GM18519 (cell line): ENCODE data around the gene IGF2R.
"Not testable (repeated sequence)": the region's sequence is repeated elsewhere in the genome, so short reads cannot be mapped to it uniquely, and the experiment has no call there.

Source experiments
- ATAC-seq: cut with Tn5 transposase; IDR thresholded peaks from one replicate; pipeline ENCODE4 v1.9.1; 2021; ENCODE audit warnings: mild to moderate bottlenecking, moderate library complexity; ENCODE audit not compliant: unreplicated experiment, low FRiP score

Gene IGF2R

DNA sequence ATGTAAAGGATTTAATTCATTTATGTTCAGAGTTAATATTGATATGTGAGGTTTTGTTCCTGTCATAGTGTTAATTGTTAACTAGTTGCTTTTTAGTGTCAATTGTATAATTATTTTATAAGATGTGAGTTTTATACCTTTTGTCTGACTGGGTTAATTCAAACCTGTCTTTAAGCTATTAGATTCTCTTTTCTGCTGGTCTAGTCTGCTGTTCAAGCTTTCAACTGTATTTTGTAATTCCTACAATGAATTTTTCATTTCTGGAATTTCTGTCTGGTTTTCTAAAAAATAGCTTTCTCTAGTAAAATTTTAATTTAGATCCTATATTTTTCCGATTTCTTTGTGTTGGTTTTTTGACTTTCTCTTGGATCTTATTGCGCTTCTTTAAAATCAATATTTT, 26.5 kb downstream of the IGF2R start:
- no peak for ATAC-seq

DNA sequence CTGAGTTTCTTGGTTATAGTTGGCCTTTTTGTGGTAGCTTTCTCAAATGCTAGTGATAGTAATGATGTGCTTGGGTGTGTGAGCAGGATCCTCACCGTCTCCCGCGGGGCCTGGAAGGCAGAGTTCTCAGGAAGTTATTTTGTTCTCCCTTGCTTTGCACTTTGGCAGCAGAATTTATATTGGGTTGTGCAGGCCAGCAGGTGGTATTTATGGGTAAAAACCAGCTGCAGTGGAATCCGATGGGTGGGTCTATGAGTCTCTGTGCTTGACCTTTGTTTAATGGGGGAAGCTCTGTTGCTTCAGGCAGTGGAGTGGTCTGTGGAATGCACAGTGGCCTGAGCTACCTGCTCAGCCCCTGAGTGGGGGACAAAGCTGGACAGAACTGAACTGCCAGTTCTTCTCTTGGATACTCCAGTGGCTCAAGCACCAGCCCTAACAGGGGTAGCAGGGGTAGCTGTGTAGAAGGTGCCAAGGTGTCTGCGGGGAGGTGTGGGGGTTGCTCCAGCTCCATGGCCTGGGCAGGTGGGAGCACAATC, 27.3 kb downstream of the IGF2R start:
- ATAC-seq: no peak

DNA sequence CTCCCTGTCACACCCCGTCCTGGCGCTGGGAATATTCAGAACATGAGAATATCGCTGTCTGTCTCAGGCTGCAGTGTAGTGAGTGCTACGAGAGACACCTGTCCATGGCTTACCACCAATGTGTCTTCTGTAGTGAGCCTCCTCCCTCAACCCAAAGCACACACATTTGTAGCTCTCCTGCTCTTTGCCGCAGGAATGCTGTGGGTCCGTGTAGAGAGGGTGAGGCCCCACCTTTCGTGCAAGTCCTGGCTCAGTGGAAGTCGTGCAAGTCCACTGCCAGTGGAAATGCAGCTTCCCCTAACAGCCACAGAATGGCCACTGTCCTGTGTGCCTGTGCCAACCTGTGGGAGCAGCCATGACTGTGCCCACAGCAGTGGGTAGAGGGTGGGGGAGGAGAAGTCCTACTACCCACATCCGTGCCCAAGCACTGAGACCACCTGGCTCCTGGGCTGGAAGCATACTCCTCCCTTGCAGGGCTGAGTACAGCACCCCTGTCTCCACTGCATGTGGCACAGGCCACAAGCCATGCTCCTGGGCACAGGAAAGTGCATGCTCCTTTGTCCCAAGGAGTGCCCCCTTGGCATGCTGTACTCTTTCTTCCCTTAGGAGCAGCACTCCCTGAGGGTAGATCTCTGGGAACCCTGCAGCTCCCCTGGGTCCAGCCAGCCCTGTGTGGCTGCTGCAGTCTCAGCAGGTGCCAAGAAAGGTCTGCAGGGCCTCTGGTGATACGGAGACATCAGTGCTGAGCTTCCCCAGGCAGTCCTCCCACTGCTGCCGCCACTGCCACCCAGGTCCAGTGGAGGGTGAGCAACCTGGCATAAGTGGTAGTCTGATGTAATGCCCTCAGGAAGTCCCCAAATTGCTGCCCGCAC, 28.0 kb downstream of the IGF2R start:
- ATAC-seq: no peak

DNA sequence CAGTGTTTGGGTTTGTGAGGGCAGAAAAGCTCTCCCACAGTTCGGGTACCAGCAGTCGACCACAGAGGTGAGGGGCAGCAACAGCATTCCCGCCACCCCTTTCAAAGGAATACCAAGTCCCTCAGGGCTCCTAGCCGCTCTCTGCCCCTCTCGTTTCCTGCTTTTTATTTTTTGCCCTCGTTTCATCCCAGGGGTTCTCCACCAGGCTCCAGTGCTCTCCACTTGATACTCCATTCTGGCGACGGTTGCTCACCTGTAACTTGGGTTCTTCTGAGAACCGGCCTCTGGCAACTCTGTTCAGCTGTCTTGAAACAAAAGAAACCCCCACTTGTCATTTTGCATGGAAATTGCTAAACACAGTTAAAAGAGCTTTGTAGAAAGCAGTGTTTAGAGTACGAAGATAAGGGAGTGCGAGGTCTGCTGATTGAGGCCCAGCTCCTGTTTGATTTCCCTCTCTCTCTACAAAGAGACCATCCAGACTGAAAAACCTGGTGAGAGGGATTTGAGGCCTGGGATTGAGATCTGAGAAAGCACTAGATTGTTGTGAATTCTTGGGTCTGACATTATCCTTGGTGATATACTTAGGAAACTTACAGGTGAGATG, 28.7 kb downstream of the IGF2R start:
- no peak for ATAC-seq

DNA sequence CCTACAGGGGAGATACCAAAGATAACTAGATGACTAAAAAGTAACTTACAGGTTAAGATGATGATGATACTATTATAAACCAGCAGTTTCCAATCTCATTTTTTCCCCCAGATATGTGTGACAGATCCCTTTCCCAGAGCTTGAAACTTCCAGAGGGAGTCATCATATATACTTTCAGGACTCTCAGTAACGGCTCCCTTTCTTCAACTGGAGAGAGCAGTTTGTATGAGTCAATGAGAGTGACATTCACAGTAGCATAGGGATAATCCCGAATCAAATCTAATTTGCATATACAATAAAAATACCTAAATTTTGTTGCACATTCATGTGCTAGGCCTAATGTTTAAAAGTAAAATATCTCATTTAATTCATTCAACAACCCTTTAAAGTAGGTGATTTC, 29.7 kb downstream of the IGF2R start:
- ATAC-seq: no peak

DNA sequence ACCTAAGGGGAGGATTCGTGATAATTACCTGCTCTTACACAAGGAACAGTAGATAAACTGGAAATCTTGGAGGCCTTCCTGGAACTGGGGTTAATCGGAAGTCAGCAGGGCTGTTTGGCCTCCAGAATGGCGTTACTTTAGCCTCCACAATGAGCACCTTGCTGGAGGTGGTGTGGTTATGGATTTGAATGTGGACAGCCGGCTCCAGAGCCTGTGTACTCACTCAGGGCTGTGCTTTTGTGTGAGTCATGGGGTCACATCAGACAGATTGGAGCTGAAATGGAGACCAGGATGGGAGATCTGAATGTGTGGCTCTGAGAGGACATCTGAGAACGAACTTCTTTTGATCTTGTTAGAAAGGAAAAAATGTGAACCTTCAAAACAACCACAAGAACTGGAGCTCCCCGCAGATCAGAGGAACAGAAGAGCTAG, 30.4 kb downstream of the IGF2R start:
- ATAC-seq: no peak

DNA sequence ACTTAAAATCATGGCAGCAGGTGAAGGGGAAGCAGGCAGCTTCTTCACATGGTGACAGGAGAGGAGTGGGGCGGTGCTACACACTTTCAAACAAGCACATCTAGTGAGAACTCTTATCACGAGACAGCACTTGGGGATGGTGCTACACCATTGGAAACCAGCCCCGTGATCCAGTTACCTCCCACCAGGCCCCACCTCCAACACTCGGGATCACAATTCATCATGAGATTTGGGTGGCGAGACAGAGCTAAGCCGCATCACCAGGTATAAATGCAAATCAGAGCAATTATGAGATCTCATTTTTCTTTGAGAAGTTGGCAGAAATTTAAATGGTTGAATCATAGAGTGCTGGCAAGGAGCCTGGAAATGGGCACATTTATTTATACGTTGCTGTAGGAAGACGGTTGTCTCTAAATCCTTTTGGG, 31.4 kb downstream of the IGF2R start:
- ATAC-seq: no peak

DNA sequence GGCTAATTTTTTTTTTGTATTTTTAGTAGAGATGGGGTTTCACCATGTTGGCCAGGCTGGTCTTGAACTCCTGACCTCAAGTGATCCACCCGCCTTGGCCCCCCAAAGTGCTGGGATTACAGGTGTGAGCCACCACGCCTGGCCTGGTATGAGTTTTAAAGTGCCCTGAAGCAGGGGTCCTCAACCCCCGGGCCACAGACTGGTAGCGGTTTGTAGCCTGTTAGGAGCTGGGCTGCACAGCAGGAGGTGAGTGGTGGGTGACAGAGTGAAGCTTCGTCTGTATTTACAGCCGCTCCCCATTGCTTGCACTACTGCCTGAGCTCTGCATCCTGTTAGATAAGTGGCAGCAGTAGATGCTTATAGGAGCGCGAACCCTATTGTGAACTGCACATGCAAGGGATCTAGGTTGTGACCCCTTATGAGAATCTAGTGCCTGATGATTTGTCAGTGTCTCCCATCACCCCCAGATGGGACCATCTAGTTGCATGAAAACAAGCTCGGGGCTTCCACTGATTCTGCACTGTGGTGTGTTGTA, 32.1 kb downstream of the IGF2R start:
- ATAC-seq: not testable (repeated sequence)

DNA sequence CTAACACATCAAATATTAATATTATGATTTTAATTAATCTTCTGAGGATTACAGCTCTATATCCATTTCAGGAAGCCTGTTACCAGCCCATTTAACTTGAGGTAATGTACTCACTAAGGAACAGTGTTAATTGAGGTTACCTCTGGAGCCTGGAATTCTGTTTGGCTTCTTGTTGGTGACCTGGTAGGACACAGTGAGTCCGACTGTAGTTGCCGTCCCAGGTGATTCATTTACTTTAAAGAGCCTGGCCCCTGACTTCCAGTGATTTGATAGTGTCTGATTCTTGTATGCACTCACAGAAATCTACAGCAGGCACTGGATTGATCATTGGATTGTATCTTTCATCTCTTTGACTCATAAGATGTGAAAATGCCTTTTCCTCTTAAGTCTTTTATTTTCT, 34.0 kb downstream of the IGF2R start:
- ATAC-seq: no peak

DNA sequence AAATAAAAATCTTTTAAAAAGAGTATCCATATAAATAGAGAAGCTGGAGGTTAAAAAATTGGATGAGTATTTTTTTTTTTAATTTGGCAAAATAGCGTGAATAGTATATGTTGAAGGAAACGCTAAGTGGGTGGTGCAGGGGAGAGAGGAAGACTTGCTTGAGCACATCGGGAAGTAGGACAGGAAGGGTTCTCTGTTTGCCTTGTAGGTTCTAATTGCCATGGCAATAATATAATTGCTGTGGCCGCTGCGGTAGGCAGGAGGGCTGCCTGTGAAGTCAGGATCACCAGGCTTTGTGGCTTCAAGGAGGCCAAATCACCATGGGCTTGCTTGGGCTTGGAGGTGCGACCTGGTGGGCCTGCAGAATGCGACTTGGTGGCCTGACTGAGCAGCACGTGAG, 35.1 kb downstream of the IGF2R start:
- no peak for ATAC-seq

DNA sequence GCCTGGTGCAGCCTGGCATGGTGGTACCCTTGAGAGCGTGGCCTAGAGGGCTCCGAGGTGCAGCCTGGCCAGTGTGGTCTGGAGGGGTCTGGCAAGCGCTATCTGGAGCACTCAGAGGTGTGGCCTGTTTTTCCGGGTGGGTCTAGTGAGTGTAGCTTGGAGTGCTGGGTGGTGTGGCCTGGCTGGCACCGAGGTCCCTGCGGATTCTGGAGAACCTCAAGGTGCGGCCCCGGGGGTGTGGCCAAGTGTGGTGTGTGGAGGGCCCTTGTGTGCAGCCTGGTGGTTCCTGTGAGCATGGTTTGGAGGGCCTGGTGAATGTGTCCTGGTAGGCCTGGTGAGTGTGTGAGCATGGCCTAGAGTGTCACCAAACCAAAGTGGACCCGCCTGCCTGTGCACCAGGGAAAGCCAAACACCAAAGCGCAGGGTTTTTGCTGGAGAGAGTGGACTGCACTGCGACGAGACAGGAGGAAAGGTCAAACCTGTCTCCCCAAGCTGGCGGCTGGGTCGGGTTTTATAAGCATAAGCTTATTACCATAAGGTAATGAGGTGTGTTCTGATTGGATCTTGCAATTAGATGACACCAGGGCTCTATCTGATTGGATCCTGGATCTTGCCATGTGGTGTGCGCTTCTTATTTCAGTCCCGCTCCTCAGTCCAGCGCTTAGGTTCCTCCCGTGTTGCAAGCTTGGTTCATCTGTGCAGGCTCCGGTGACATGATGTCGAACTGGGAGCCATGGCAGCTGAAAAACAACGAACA, 35.7 kb downstream of the IGF2R start:
- no peak for ATAC-seq

DNA sequence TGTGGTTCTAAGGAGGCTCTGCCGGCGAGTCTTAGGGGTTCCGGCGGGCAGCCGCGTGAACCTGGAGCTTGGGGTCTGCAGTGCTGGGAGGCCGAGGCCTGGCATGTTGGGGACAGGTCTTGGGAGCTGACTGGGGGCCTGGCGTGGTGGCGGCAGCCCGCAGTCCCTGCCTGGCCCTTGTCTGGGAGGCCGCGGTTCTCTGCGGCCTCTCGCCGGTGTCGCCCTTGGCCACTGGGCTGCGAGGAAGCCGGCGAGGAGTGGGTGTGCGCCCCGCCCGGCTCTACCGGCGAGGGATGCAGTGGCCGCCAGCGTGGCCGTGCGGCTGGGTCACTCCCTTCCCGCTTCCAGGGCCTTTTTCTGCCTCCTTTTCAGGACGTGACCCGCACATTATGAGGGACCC, 36.3 kb downstream of the IGF2R start:
- no peak for ATAC-seq

DNA sequence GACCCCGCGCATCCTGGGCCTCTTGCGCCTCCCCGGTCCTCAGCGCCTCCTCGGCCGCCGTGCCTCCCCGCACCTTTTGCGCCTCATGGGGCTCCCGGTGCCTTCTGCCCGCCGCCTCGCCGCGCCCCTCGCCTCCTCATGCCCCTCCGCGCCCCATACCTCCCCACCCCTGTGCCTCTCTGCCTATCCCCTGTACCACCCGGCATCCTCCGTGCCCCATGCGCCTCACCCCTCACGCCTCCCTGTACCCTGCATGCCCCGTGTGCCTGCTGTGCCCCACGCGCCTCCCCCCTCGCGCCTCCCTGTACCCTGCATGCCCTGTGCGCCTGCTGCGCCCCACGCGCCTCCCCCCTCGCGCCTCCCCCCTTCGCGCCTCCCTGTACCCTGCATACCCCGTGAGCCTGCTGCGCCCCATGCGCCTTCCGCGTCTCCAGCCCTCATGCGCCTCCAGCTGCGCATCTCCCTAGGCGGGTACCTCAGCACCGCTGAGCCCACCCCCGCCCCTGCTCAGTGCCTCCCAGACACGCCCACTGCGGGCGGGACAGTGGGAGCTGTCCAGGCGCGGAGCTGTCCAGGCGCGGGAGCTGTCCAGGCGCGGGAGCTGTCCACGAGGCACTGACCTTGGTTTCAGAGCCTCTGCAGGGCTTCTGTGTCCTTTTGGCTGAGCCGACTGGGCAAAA, 37.1 kb downstream of the IGF2R start:
- no peak for ATAC-seq

DNA sequence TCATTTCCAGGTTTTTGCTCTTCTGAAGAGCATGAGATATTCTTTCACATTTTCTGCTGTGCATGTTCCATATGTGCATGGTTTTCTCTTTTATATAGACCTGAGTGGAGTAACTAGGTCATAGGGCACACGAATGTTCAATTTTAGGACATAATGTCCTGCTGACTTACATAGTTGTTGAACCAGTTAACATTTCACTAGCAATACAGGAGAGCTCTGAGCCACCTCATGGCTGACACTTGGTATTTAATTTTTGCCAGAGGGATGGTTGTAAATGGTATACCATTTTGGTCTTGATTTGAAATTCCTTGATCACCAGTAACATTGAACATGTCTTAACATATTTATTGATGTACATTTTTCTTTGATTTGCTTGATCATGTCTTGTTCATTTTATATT, 38.3 kb downstream of the IGF2R start:
- ATAC-seq: no peak

DNA sequence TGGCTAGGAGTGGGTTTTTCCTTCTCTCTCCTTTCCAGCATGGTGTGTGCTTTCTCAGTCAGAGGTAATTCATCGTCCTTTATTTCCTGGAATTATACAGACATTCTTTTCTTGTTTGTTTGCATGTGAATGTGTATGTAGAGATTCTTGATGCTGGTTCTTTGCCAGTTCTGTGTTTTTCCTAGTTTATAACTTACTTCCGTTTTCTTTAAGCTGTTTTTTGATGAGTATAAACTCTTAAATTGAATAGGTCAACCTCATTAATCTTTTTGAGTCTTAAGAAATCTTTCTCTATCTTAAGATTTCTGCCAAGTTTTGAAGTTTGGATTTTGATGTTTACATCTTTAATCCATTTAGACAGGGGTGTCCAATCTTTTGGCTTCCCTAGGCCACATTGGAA, 38.7 kb downstream of the IGF2R start:
- ATAC-seq: no peak

DNA sequence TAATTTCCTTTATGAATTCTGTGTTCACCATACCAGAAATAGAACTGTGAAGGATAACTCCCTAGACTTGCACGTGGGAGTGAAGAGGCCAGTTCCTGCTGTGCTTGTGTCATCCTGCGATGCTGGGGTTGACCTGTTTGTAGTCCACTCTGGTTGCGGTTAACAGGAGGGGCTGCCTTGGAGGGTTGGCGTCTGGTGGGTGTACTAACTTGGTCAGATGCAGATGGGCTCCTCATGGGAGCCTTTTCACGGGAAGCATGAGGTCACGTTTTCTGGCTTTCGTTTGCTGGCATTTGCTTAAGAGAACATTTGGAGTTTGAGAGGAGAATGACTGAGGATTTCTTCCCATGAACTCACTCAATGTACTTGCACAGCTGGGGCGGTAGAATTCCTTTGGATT, 41.2 kb downstream of the IGF2R start:
- ATAC-seq: no peak

DNA sequence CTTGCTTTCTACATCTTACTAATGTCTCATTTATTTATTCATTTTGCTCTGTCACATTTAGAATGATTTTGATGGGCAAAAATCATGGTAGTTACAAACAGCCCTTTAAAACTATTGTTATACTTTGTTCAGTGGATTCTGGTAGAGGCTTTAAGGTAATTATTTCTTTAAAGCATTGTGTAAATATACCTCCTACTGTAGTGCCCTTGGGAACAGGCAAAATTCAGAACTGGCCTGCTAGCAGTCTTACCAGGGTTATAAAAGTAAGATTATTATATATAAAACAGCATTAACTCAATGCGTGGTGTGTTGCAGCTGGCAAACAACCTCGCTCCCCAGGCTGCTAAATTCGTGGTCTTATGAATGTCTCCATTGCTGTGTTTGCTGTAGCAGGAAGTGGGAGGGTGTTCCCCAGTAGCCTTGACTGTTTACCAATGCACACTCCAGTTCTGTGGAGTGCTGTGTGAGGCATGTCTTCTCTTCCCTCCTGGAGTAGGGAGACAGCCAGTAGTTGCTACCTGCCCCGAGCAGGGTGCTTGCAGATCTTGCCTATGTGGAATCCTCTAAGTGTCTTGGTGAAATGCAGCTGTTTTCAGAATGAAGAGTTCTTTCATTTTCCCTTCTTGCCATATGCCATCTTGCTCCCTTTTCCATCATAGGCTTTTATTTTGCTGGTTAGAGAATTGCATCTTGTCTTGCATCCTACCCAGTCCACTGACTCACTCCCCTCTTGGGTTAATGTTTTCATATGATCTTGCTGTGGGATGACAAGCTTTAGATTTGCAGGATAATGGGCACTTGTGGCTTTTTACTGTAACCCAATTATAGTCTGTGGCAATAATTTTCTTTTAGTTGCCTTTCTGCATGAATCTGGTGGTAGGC, 45.3 kb downstream of the IGF2R start:
- ATAC-seq: no peak

DNA sequence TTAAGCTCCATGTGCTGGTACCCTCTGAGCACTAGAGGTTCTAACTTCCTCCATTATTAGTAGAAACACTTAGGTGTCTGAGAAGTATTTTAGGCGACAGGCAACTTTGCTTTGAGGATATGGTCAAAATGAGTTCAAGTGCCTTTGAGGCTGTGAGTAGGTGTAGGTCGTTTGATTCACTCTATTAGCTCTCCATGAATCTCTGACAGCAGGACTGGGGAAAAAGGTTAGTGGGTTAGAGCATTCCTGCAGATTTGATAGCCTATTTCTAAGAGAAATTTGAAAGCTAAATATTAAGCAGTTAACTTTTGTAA, 45.9 kb downstream of the IGF2R start:
- no peak for ATAC-seq
